ENCODE measurements around the gene CCDC57. TPM values are rescaled to one million over a fixed set of nuclear protein-coding genes. Genes with fewer than 3 reads are reported as not detected.
A peak's percentile ranks its signal among the peaks of the same experiment; 100 is the strongest.

The CCDC57 gene
- total and polyA plus RNA-seq, 8 donors = 19.6 to 176 (median 25.4) TPM

DNA sequence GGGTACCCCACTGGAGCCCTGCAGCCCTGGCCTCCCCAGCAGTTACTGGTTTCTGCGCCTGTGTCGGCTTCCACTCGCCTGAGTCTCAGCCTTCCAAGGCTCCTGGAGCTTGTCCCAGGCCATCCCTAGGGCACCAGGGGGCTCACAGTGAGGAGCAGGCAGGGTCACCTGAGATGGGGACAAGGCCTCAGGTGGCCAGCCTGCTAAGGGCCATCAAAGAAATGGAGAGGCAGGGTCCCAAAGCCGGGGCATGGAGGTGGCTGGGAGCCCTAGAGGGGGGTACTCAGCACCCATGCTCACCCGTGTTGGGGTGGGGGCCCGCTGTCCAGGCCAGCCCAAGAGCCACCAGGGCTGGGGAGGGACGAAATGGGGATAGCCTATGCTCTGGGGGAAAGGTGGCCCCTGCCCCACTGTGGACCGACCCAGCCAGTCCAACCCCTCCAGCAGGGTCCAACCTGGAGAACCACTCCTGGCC is 115.9 kb downstream of the CCDC57 start:
- FAIRE-seq (no peak), ATAC-seq (no peak), DNase-seq (peak in 3 of 6 donors; percentile 33 to 43 (median 36))
- Histone ChIP-seq H3K27ac (peak overlapping the region in 1 of 4 donors; percentile 94), H3K27me3 (no peaks in the 10 kb centered on the region), H3K4me3 (peak overlapping the region; percentile 81 to 84 (median 82)), H3K36me3 (peaks cover 5 to 21% (median 14%) of the 10 kb centered on the region in 3 donors), H3K9me3 (no peaks in the 10 kb centered on the region), H3K4me1 (peaks cover 9 to 23% (median 10%) of the 10 kb centered on the region in 3 donors)
- intact Hi-C loops (cut with DNase I) = no loop called here
- TF ChIP-seq, protein P1, sequence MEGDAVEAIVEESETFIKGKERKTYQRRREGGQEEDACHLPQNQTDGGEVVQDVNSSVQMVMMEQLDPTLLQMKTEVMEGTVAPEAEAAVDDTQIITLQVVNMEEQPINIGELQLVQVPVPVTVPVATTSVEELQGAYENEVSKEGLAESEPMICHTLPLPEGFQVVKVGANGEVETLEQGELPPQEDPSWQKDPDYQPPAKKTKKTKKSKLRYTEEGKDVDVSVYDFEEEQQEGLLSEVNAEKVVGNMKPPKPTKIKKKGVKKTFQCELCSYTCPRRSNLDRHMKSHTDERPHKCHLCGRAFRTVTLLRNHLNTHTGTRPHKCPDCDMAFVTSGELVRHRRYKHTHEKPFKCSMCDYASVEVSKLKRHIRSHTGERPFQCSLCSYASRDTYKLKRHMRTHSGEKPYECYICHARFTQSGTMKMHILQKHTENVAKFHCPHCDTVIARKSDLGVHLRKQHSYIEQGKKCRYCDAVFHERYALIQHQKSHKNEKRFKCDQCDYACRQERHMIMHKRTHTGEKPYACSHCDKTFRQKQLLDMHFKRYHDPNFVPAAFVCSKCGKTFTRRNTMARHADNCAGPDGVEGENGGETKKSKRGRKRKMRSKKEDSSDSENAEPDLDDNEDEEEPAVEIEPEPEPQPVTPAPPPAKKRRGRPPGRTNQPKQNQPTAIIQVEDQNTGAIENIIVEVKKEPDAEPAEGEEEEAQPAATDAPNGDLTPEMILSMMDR (IDR thresholded peaks at IDR 0.05) = no peak
- 61 to 64% methylated on average over 8 of the region's 8 CpGs for WGBS, 2 donors

- no peak overlapping the region for H3K4me3 ChIP-seq
- ATAC-seq (no peak), FAIRE-seq (no peak), DNase-seq (peak in 4 of 6 donors; percentile 21 to 78 (median 40))
- peaks cover 9 to 17% (median 10%) of the 10 kb centered on the region in 3 donors for H3K4me1 ChIP-seq
- intact Hi-C loops (cut with DNase I) = no loop called here
- H3K9me3 ChIP-seq = no peaks in the 10 kb centered on the region
- H3K27me3 ChIP-seq = no peaks in the 10 kb centered on the region
- TF ChIP-seq, protein P1 (IDR thresholded peaks at IDR 0.05) = no peak
- H3K27ac ChIP-seq = no peak overlapping the region
- H3K36me3 ChIP-seq = peaks cover 5 to 25% (median 14%) of the 10 kb centered on the region in 3 donors
- WGBS, 2 donors = 95 to 96% methylated on average over 35 of the region's 35 CpGs
Measured at GRCh38 chr17:82095777-82096708, 116.6 kb downstream of the CCDC57 start.

DNA sequence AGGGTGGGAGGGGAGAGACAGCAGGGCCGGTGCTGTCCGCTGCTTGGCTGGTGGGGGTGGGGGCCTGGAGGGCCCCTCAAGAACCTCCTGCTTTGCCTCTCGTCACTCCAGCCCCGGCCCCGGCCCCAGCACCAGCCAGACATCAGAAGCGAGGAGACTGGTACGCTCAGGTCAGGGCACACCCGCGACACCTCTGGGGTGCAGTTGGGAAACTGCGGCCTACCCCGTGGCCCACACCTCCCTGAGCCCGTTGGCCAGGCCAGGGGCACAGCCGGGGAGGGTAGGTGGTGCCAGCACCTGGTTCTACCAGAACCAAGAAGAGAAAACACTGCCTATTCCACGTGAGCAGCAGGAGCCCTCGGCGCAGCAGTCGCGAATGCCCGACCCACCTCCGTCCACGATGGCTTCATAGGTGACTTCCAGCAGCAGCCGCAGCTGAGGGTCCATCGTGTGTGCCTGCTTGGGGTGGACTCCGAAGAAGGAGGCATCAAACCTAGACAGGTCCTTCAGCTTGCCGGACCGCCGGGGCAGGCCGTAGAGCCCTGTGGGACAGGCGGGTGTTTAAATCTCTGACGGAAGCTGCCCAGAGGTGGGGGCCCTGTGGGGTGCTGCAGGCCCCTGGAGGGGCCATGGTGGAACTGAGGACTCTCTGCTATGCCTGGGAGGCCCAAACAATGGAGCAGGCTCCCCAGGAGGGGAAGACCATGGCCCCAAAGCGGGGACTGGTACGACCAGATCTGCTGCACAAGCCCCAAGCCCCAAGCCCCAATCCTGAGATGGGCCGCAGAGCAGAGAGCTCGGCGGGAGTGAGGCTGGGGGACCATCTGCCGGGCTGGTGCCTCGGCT is 117.5 kb downstream of the CCDC57 start:
- 92 to 93% methylated on average over 37 of the region's 37 CpGs for WGBS, 2 donors
- Histone ChIP-seq H3K9me3 (no peaks in the 10 kb centered on the region), H3K4me1 (peaks cover 9 to 16% (median 10%) of the 10 kb centered on the region in 3 donors), H3K27me3 (no peaks in the 10 kb centered on the region), H3K27ac (no peak overlapping the region), H3K36me3 (peaks cover 5 to 25% (median 14%) of the 10 kb centered on the region in 3 donors), H3K4me3 (no peak overlapping the region)
- no peak for ATAC-seq
- peak in 3 of 6 donors; percentile 17 to 74 (median 32) for DNase-seq
- TF ChIP-seq, protein P1 (IDR thresholded peaks at IDR 0.05) = no peak
- intact Hi-C loops (cut with DNase I) = no loop called here
- no peak for FAIRE-seq

- peaks cover 5 to 9% (median 8%) of the 10 kb centered on the region in 3 donors for H3K4me1 ChIP-seq
- TF ChIP-seq, protein P1 (IDR thresholded peaks at IDR 0.05) = no peak
- ATAC-seq (no peak), FAIRE-seq (no peak), DNase-seq (peak in 2 of 6 donors; percentile 23 to 76)
- intact Hi-C loops (cut with DNase I) = no loop called here
- WGBS, 2 donors = 93 to 94% methylated on average over 38 to 40 of the region's 40 CpGs
- H3K27me3 ChIP-seq = no peaks in the 10 kb centered on the region
- H3K27ac ChIP-seq = no peak overlapping the region
- H3K4me3 ChIP-seq = no peak overlapping the region
- H3K36me3 ChIP-seq = peaks cover 5 to 43% (median 21%) of the 10 kb centered on the region in 3 donors
- H3K9me3 ChIP-seq = no peaks in the 10 kb centered on the region
Measured at GRCh38 chr17:82092995-82093751, 119.5 kb downstream of the CCDC57 start.
